Limb (tissue), 2 donors: ENCODE measurements around the gene CTDSPL2.
A peak's percentile ranks its signal among the peaks of the same experiment; 100 is the strongest.
"Not testable (repeated sequence)": the region's sequence is repeated elsewhere in the genome, so short reads cannot be mapped to it uniquely, and the experiment has no call there.

ENCODE experiments used
- DNase-seq, 2 donors: peaks; one replicate each; pipeline ENCODE4 v3.0.0-alpha.2; 2016; ENCODE audit errors: extremely low spot score in 2 of 2

The CTDSPL2 gene

GRCh38 chr15:44426975-44427755 lies at the start of gene CTDSPL2:
Gene CTDSPL2 (plus strand): TSS chr15:44427629. CDS start chr15:44459015, 31,386 bp downstream.
- peak; percentile 97 to 98 for DNase-seq

- DNase-seq = no peak
Measured at GRCh38 chr15:44381236-44381635, 46.2 kb upstream of the CTDSPL2 start.

GRCh38 chr15:44385344-44385942 lies 42.0 kb upstream of the CTDSPL2 start:
- DNase-seq = no peak

- DNase-seq = no peak
Measured at GRCh38 chr15:44394062-44394461, 33.4 kb upstream of the CTDSPL2 start.

GRCh38 chr15:44394562-44394961 lies 32.9 kb upstream of the CTDSPL2 start:
- no peak for DNase-seq

- DNase-seq = no peak
Measured at GRCh38 chr15:44397869-44398268, 29.6 kb upstream of the CTDSPL2 start.

GRCh38 chr15:44414001-44414400 lies 13.4 kb upstream of the CTDSPL2 start:
- no peak for DNase-seq

- DNase-seq = no peak
Measured at GRCh38 chr15:44427756-44428724, 611 bp downstream of the CTDSPL2 start.

GRCh38 chr15:44435893-44436667 lies 8.7 kb downstream of the CTDSPL2 start:
- no peak for DNase-seq

- no peak for DNase-seq
Measured at GRCh38 chr15:44438402-44438801, 11.0 kb downstream of the CTDSPL2 start.

GRCh38 chr15:44441095-44441501 lies 13.7 kb downstream of the CTDSPL2 start:
- DNase-seq = no peak

GRCh38 chr15:44443515-44443914 lies 16.1 kb downstream of the CTDSPL2 start:
- no peak for DNase-seq

- DNase-seq = no peak
Measured at GRCh38 chr15:44447772-44448376, 20.4 kb downstream of the CTDSPL2 start.

- no peak for DNase-seq
Measured at GRCh38 chr15:44450172-44450571, 22.7 kb downstream of the CTDSPL2 start.

- not testable (repeated sequence) for DNase-seq
Measured at GRCh38 chr15:44453578-44454283, 26.3 kb downstream of the CTDSPL2 start.

GRCh38 chr15:44458429-44458828 lies 31.0 kb downstream of the CTDSPL2 start:
- no peak for DNase-seq

GRCh38 chr15:44468709-44469385 lies 41.4 kb downstream of the CTDSPL2 start:
- no peak for DNase-seq

- no peak for DNase-seq
Measured at GRCh38 chr15:44471885-44472455, 44.5 kb downstream of the CTDSPL2 start.

GRCh38 chr15:44479343-44479742 lies 51.9 kb downstream of the CTDSPL2 start:
- DNase-seq = no peak
